Thoracic aorta (tissue), 2 donors: ENCODE results near the gene SLC7A1. TPM values are rescaled to one million over a fixed set of nuclear protein-coding genes. Genes with fewer than 3 reads are reported as not detected.
A peak's percentile ranks its signal among the peaks of the same experiment; 100 is the strongest.

ENCODE experiments used
- ATAC-seq: fragments of 150-250 bp; one replicate; pipeline ENCODE4 v1.8.0; 2017; ENCODE audit warnings: low read depth; ENCODE audit not compliant: insufficient number of reproducible peaks, low FRiP score
- DNase-seq: peaks from one replicate; pipeline ENCODE4 v3.0.0-alpha.2; 2020; ENCODE audit warnings: low spot score
- H3K27ac ChIP-seq, 2 donors: fragments of 200-600 bp; sonication (generic); 1 replicate in 1 of 2; 2 replicates in 1 of 2; pipeline ENCODE4 v1.5.1; 2016; ENCODE audit warnings: mild to moderate bottlenecking in 2 of 2, moderate library complexity in 2 of 2
- H3K27me3 ChIP-seq: fragments of 200-600 bp; sonication (generic); replicated peaks from 2 replicates; pipeline ENCODE4 v1.6.0; 2016; ENCODE audit warnings: mild to moderate bottlenecking; ENCODE audit not compliant: insufficient read depth
- H3K36me3 ChIP-seq: fragments of 200-600 bp; sonication (generic); one replicate; pipeline ENCODE4 v1.5.1; 2016
- H3K4me1 ChIP-seq, 2 donors: fragments of 200-600 bp; sonication (generic); 1 replicate in 1 of 2; 2 replicates in 1 of 2; pipeline versions ENCODE4 v1.5.1 to v1.6.0; 2016; ENCODE audit warnings: low read depth in 2 of 2, mild to moderate bottlenecking in 1 of 2; ENCODE audit not compliant: control insufficient read depth in 1 of 2
- H3K4me3 ChIP-seq: fragments of 200-600 bp; sonication (generic); 2 replicates; pipeline ENCODE4 v1.5.1; 2016; ENCODE audit warnings: mild to moderate bottlenecking
- H3K9me3 ChIP-seq: fragments of 200-600 bp; sonication (generic); 2 replicates; pipeline ENCODE4 v1.5.1; 2016
- total RNA-seq, 2 donors: library from RNA; depleted of rRNA; stranded (reverse); fragments of >200 nt; gene quantifications; one replicate each; pipeline versions ENCODE4 v1.1.0 to v1.2.3, GENCODE V29; 2016
- TF ChIP-seq, protein P1 (sequence below): fragments of 200-600 bp; sonication (generic); IDR thresholded peaks from one replicate; pipeline ENCODE4 v1.5.1; 2019; ENCODE audit warnings: antibody characterized with exemption

SLC7A1 gene
- total RNA-seq, 2 donors from 2014 or later = 24.0 to 39.1 TPM

DNA sequence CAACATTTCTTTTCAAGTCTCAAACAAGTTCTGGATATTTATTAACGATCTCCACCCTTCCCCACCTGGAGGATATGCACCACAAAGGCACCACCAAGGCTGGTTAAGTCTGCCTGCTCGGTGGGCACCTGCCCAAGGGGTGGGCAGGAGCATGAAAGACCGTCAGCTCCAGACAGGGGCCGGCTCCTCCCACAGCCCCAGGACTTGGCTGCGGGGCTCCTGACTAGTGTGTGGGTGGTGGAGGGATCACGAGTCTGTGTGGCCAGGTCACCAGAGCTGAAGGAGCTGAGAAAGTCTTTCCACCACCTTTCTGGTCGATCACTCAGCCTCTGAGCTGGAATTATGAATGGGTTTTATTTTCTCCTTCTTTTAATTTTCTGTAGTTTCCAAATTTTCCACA is 7.8 kb downstream of the SLC7A1 start:
- no peak overlapping the region for H3K27ac ChIP-seq
- H3K36me3 ChIP-seq = no peaks in the 10 kb centered on the region
- H3K9me3 ChIP-seq = no peaks in the 10 kb centered on the region
- H3K27me3 ChIP-seq = no peaks in the 10 kb centered on the region
- H3K4me3 ChIP-seq = no peak overlapping the region
- no peak for ATAC-seq
- no peak for DNase-seq
- H3K4me1 ChIP-seq = peaks cover 0 to 35% of the 10 kb centered on the region in 2 donors
- TF ChIP-seq, protein P1, sequence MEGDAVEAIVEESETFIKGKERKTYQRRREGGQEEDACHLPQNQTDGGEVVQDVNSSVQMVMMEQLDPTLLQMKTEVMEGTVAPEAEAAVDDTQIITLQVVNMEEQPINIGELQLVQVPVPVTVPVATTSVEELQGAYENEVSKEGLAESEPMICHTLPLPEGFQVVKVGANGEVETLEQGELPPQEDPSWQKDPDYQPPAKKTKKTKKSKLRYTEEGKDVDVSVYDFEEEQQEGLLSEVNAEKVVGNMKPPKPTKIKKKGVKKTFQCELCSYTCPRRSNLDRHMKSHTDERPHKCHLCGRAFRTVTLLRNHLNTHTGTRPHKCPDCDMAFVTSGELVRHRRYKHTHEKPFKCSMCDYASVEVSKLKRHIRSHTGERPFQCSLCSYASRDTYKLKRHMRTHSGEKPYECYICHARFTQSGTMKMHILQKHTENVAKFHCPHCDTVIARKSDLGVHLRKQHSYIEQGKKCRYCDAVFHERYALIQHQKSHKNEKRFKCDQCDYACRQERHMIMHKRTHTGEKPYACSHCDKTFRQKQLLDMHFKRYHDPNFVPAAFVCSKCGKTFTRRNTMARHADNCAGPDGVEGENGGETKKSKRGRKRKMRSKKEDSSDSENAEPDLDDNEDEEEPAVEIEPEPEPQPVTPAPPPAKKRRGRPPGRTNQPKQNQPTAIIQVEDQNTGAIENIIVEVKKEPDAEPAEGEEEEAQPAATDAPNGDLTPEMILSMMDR = no peak

DNA sequence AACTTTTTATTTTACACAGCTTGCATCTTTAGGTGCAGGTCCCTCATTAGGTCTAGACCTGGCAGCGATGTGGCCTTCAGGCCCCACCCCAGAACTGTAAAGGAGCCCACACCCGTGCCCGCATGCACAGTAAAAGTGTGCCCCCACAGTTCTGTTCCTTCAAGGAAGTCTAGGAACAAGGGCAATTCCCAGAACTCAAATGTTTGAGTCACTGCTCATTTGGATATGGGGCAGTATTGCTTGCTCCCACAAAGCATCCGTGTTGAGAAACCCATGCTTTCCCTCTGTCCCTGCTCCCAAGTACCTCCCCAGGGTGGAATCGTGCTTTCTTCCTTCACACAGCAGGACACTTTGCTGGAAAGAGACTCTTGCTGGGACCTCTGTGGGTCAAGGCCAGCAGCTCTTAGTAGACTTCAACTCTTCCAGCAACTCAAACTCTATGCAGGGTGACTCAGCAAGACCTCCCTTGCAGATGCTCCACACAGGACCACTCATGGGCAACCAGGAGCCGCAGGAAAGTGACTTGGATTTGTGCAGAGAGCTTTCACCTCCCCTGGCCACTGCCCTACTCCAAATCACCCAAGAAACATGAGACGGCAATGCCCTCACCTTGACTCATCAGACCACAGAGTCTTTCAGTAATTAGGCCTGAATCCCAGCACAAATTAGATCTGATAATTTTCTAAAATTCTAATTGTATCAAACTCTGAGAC is 12.3 kb downstream of the SLC7A1 start:
- no peak overlapping the region for H3K4me3 ChIP-seq
- H3K4me1 ChIP-seq = peaks cover 3 to 34% of the 10 kb centered on the region in 2 donors
- no peaks in the 10 kb centered on the region for H3K9me3 ChIP-seq
- no peaks in the 10 kb centered on the region for H3K36me3 ChIP-seq
- no peak for DNase-seq
- TF ChIP-seq, protein P1 = no peak
- no peak for ATAC-seq
- no peaks in the 10 kb centered on the region for H3K27me3 ChIP-seq
- no peak overlapping the region for H3K27ac ChIP-seq

DNA sequence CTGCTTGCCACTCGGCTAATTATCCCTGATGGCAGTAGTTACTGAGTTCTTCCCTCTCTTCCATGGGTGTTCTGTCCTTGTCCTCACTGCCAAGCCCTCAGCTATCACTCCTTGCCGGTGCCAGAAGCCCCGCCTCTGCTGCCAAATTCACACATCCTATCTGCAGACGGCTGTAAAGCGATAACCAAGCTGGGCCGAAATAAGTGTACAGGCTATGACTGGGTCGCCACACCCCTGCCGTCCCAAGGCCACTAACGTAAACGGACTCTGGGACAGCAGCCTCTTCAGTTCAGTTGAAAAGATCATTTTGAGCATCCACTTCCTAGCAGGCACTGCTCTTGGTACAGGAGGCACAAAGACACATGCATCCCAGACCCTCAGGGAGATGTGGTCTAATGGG is 13.3 kb downstream of the SLC7A1 start:
- no peak for DNase-seq
- H3K27me3 ChIP-seq = no peaks in the 10 kb centered on the region
- ATAC-seq = no peak
- H3K27ac ChIP-seq = no peak overlapping the region
- H3K9me3 ChIP-seq = no peaks in the 10 kb centered on the region
- H3K4me3 ChIP-seq = no peak overlapping the region
- TF ChIP-seq, protein P1 = no peak
- H3K36me3 ChIP-seq = no peaks in the 10 kb centered on the region
- H3K4me1 ChIP-seq = peaks cover 7 to 36% of the 10 kb centered on the region in 2 donors

DNA sequence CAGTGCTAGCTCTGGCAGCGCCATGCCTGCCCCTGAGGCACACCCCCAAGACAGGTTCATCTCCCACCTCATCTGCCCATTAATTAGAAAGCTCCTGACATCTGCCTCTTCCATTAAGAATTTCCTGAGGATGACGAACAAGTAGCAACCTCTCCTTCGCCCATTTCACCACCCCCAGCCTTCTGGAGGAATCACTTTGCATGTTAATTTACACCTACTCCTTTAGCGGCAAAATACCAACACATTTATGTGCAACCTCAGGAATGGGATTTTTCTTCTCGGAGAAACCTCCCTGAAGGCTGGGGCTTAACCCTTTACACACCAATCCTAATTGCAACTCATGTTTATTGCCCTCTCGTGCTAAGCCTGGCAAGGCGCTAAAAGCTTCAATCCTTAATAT is 13.8 kb downstream of the SLC7A1 start:
- no peak for DNase-seq
- Histone ChIP-seq H3K36me3 (no peaks in the 10 kb centered on the region), H3K9me3 (no peaks in the 10 kb centered on the region), H3K27me3 (no peaks in the 10 kb centered on the region), H3K4me3 (no peak overlapping the region), H3K4me1 (peaks cover 12 to 42% of the 10 kb centered on the region in 2 donors), H3K27ac (no peak overlapping the region)
- TF ChIP-seq, protein P1 = no peak
- ATAC-seq = no peak

DNA sequence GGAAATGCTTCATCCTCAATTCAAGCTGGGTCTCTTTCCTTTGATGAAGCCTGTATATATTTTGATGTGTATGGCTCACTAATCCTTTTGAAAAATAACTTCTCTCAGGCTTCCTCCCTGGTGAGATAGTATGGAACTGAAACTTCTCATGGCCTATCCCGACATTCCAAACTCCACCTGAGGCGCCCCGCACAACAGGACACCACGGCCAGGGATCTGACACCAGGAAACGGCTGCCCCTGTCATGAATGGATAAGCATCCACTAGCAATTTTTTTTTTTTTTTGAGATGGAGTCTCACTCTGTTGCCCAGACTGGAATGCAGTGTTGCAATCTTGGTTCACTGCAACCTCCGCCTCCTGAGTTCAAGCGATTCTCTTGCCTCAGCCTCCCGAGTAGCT is 16.4 kb downstream of the SLC7A1 start:
- Histone ChIP-seq H3K36me3 (no peaks in the 10 kb centered on the region), H3K4me1 (peaks cover 12 to 34% of the 10 kb centered on the region in 2 donors), H3K9me3 (no peaks in the 10 kb centered on the region), H3K27me3 (no peaks in the 10 kb centered on the region), H3K27ac (peak overlapping the region in 1 of 2 donors; percentile 32), H3K4me3 (no peak overlapping the region)
- DNase-seq (no peak), ATAC-seq (no peak)
- TF ChIP-seq, protein P1 = no peak
